CD4-positive, alpha-beta T cell (primary cell): ENCODE results near the gene PLEKHG1. TPM values are rescaled to one million over a fixed set of nuclear protein-coding genes. Genes with fewer than 3 reads are reported as not detected.

Experiments used
- ATAC-seq: fragments of 200-7000 bp; cut with Tn5 transposase; one replicate; pipeline ENCODE4 v1.10.0; 2022; ENCODE audit warnings: mild to moderate bottlenecking; ENCODE audit not compliant: poor library complexity
- CTCF ChIA-PET: fragments of 350-600 bp; sonication (Branson Sonifier 250); formaldehyde crosslinking; loops from one replicate; lab custom pipeline; 2021; ENCODE audit warnings: antibody characterized with exemption, inconsistent platforms; lab: Charles Lee
- POLR2A ChIA-PET: fragments of 350-600 bp; sonication (Branson Sonifier 250); formaldehyde crosslinking; loops from one replicate; lab custom pipeline; 2021; ENCODE audit warnings: antibody characterized with exemption, inconsistent platforms; lab: Charles Lee
- DNase-seq, 14 experiments: peaks; one replicate each; pipeline ENCODE4 v3.0.0-alpha.2; 2013 to 2020; ENCODE audit warnings: mixed read lengths in 2 of 14
- H3K27ac ChIP-seq, 2 donors: one replicate each; pipeline versions ENCODE4 v1.5.1 to v1.7.0; 2013; ENCODE audit warnings: low read length in 2 of 2, low read depth in 1 of 2, mild to moderate bottlenecking in 1 of 2
- H3K27me3 ChIP-seq, 2 experiments: 1 replicate in 1 of 2; 2 replicates in 1 of 2; pipeline versions ENCODE4 v1.6.1 to v1.7.0; 2013; ENCODE audit warnings: low read length in 2 of 2, control low read depth in 1 of 2, mild to moderate bottlenecking in 1 of 2, moderate library complexity in 1 of 2; ENCODE audit not compliant: insufficient read depth in 2 of 2, control insufficient read depth in 1 of 2
- H3K36me3 ChIP-seq: one replicate; pipeline ENCODE4 v1.6.1; 2013; ENCODE audit warnings: low read length, control low read depth; ENCODE audit not compliant: insufficient read depth
- H3K4me1 ChIP-seq: one replicate; pipeline ENCODE4 v1.6.1; 2013; ENCODE audit warnings: low read length, control low read depth; ENCODE audit not compliant: insufficient read depth
- H3K4me3 ChIP-seq: one replicate; pipeline ENCODE4 v1.5.1; 2013; ENCODE audit warnings: mild to moderate bottlenecking, low read length, moderate library complexity
- H3K9me3 ChIP-seq, 2 experiments: 1 replicate in 1 of 2; 2 replicates in 1 of 2; pipeline versions ENCODE4 v1.6.1 to v1.7.0; 2013; ENCODE audit warnings: low read length in 2 of 2, mild to moderate bottlenecking in 2 of 2, control low read depth in 1 of 2, moderate library complexity in 1 of 2; ENCODE audit not compliant: control insufficient read depth in 1 of 2, insufficient read depth in 1 of 2
- H3K27ac Mint-ChIP-seq: one replicate; pipeline ENCODE4 v1.8.0; 2020; ENCODE audit warnings: mixed read lengths
- H3K27me3 Mint-ChIP-seq: one replicate; pipeline ENCODE4 v1.8.0; 2021; ENCODE audit warnings: mixed read lengths
- H3K36me3 Mint-ChIP-seq: one replicate; pipeline ENCODE4 v1.8.0; 2021; ENCODE audit warnings: low read depth, mixed read lengths
- H3K4me1 Mint-ChIP-seq: one replicate; pipeline ENCODE4 v1.8.0; 2021; ENCODE audit warnings: low read depth, mixed read lengths
- H3K4me3 Mint-ChIP-seq: one replicate; pipeline ENCODE4 v1.8.0; 2020; ENCODE audit warnings: mild to moderate bottlenecking, mixed read lengths
- H3K9me3 Mint-ChIP-seq: one replicate; pipeline ENCODE4 v1.8.0; 2020; ENCODE audit warnings: mixed read lengths
- CTCF ChIP-seq: fragments of 200-600 bp; IDR thresholded peaks from one replicate; pipeline ENCODE4 v1.8.0; 2022; ENCODE audit warnings: antibody characterized with exemption, mild to moderate bottlenecking
- intact Hi-C, 2 experiments: fragments of 100-400 bp; cut with DNase I in 1 of 2; cut with micrococcal nuclease in 1 of 2; formaldehyde crosslinking; loops; one replicate each; pipeline versions ENCODE4 v1.15.1 to v1.9.0; 2023 to 2025; cut with DNase I, micrococcal nuclease
- total RNA-seq, 174 experiments: library from RNA in 2 of 174; stranded (reverse) in 2 of 174; gene quantifications; one replicate each; pipeline ENCODE4 v1.2.3 and lab custom pipeline; 2021 to 2026

Gene PLEKHG1
- total RNA-seq, 2 experiments from 2014 or later: 1.5 to 1.8 TPM

GRCh38 chr6:150617496-150618460 is 18.1 kb downstream of the PLEKHG1 start:
- TF ChIP-seq CTCF: no peak
- intact Hi-C loops: no loop called here
- peaks cover 3% of the 10 kb centered on the region for H3K4me1 ChIP-seq
- no peaks in the 10 kb centered on the region for H3K36me3 ChIP-seq
- H3K27ac ChIP-seq: no peak overlapping the region
- H3K9me3 Mint-ChIP-seq: no peaks in the 10 kb centered on the region
- H3K4me1 Mint-ChIP-seq: peaks cover 4% of the 10 kb centered on the region
- ChIA-PET CTCF (interaction anchor here (0.9 to 1.3 kb wide), 2 partner anchors 9 to 10 kb away, joined by 3 read pairs; no protein-coding TSS in a partner anchor), POLR2A (no interaction called here)
- H3K27me3 Mint-ChIP-seq: no peaks in the 10 kb centered on the region
- H3K4me3 ChIP-seq: no peak overlapping the region
- H3K27me3 ChIP-seq: no peaks in the 10 kb centered on the region
- ATAC-seq (no peak), DNase-seq (no peak)
- H3K9me3 ChIP-seq: no peaks in the 10 kb centered on the region
- no peak overlapping the region for H3K4me3 Mint-ChIP-seq
- no peak overlapping the region for H3K27ac Mint-ChIP-seq
- no peaks in the 10 kb centered on the region for H3K36me3 Mint-ChIP-seq

GRCh38 chr6:150619275-150619674 is 19.6 kb downstream of the PLEKHG1 start:
- no peak for TF ChIP-seq CTCF
- H3K4me1 ChIP-seq: peaks cover 13% of the 10 kb centered on the region
- no peak for DNase-seq
- Mint-ChIP-seq H3K27ac (no peak overlapping the region), H3K4me1 (peaks cover 15% of the 10 kb centered on the region), H3K9me3 (no peaks in the 10 kb centered on the region), H3K27me3 (no peaks in the 10 kb centered on the region), H3K4me3 (no peak overlapping the region), H3K36me3 (no peaks in the 10 kb centered on the region)
- no peak overlapping the region for H3K4me3 ChIP-seq
- ChIA-PET POLR2A (no interaction called here), CTCF (interaction anchor here (0.6 kb wide), 1 partner anchor 55 kb away, joined by 3 read pairs; no protein-coding TSS in a partner anchor)
- H3K27me3 ChIP-seq: no peaks in the 10 kb centered on the region
- H3K27ac ChIP-seq: no peak overlapping the region
- no peak for ATAC-seq
- H3K36me3 ChIP-seq: no peaks in the 10 kb centered on the region
- no peaks in the 10 kb centered on the region for H3K9me3 ChIP-seq
- intact Hi-C loops: no loop called here

- CTCF ChIA-PET: no interaction called here
- POLR2A ChIA-PET: no interaction called here
- H3K9me3 ChIP-seq: no peaks in the 10 kb centered on the region
- DNase-seq: no peak
- intact Hi-C loops: no loop called here
- ATAC-seq: no peak
- H3K4me3 Mint-ChIP-seq: no peak overlapping the region
- no peaks in the 10 kb centered on the region for H3K9me3 Mint-ChIP-seq
- no peak overlapping the region for H3K4me3 ChIP-seq
- H3K27ac ChIP-seq: no peak overlapping the region
- no peaks in the 10 kb centered on the region for H3K27me3 ChIP-seq
- no peaks in the 10 kb centered on the region for H3K36me3 ChIP-seq
- peaks cover 13% of the 10 kb centered on the region for H3K4me1 ChIP-seq
- TF ChIP-seq CTCF: no peak
- H3K4me1 Mint-ChIP-seq: peaks cover 16% of the 10 kb centered on the region
- no peak overlapping the region for H3K27ac Mint-ChIP-seq
- H3K27me3 Mint-ChIP-seq: no peaks in the 10 kb centered on the region
- no peaks in the 10 kb centered on the region for H3K36me3 Mint-ChIP-seq
These were observed 20.6 kb downstream of the PLEKHG1 start for GRCh38 chr6:150620244-150620643.
